Panc1 (cell line): ENCODE measurements around the gene TMEM82. TPM values are rescaled to one million over a fixed set of nuclear protein-coding genes. Genes with fewer than 3 reads are reported as not detected.

Source experiments
- ATAC-seq: fragments of 200-7000 bp; cut with Tn5 transposase; 2 replicates; pipeline ENCODE4 v1.9.1; 2020; ENCODE audit warnings: mild to moderate bottlenecking, moderate library complexity
- BruUV-seq: library from RNA; stranded (reverse); fragments of 400-500 nt; replicated peaks from 2 replicates; lab custom pipeline; 2021; lab: Mats Ljungman, UMichigan
- CTCF ChIA-PET: fragments of 300-600 bp; sonication (Branson Sonifier 250); formaldehyde crosslinking; loops from one replicate; lab custom pipeline; 2022; ENCODE audit warnings: antibody characterized with exemption; lab: Charles Lee
- POLR2A ChIA-PET: fragments of 300-600 bp; sonication (Branson Sonifier 250); formaldehyde crosslinking; loops from one replicate; lab custom pipeline; 2022; ENCODE audit warnings: antibody characterized with exemption; lab: Charles Lee
- DNase-seq: peaks from one replicate; pipeline ENCODE4 v3.0.0-alpha.2; 2010; ENCODE audit warnings: low read depth, low spot score
- H3K27ac ChIP-seq: 2 replicates; pipeline ENCODE4 v1.5.1; 2011; ENCODE audit warnings: mild to moderate bottlenecking, low read length, inconsistent platforms
- H3K27me3 ChIP-seq: fragments of 200-500 bp; sonication (Bioruptor generic); 2 replicates; pipeline ENCODE4 v1.6.0; 2014; ENCODE audit warnings: low read length, inconsistent platforms; ENCODE audit not compliant: control insufficient read depth, insufficient read depth
- H3K36me3 ChIP-seq: fragments of 200-500 bp; sonication (Bioruptor generic); 2 replicates; pipeline ENCODE4 v1.5.1; 2014; ENCODE audit warnings: inconsistent platforms, mild to moderate bottlenecking, low read length, moderate library complexity; ENCODE audit not compliant: control insufficient read depth, insufficient read depth
- H3K4me1 ChIP-seq: 2 replicates; pipeline ENCODE4 v1.5.1; 2011; ENCODE audit warnings: inconsistent platforms, mild to moderate bottlenecking, low read length, moderate library complexity; ENCODE audit not compliant: control insufficient read depth, insufficient read depth
- H3K4me3 ChIP-seq, 2 experiments: 2 replicates each; pipeline ENCODE4 v1.5.1; 2011 to 2012; ENCODE audit warnings: low read depth in 2 of 2, low read length in 2 of 2, mild to moderate bottlenecking in 2 of 2, inconsistent platforms in 1 of 2, moderate library complexity in 1 of 2
- H3K9me3 ChIP-seq: fragments of 200-500 bp; sonication (Bioruptor generic); 2 replicates; pipeline ENCODE4 v1.5.1; 2014; ENCODE audit warnings: low read depth, mild to moderate bottlenecking, inconsistent platforms, low read length, moderate library complexity; ENCODE audit not compliant: control insufficient read depth, insufficient read depth
- POLR2AphosphoS5 ChIP-seq: IDR thresholded peaks from 2 replicates; pipeline ENCODE4 v1.6.1; 2012; ENCODE audit warnings: mild to moderate bottlenecking, low read depth, low read length, moderate library complexity
- SIN3A ChIP-seq: IDR thresholded peaks from 2 replicates; pipeline ENCODE4 v1.6.1; 2012; ENCODE audit warnings: low read depth, mild to moderate bottlenecking, low read length, moderate library complexity, borderline replicate concordance; ENCODE audit not compliant: insufficient read depth
- TCF7L2 ChIP-seq: IDR thresholded peaks from 2 replicates; pipeline ENCODE4 v1.6.1; 2011; ENCODE audit warnings: mild to moderate bottlenecking, low read depth, low read length, inconsistent platforms
- in situ Hi-C: cut with HindIII; loops from 2 replicates; pipeline ENCODE4 v1.10.0; 2016; ENCODE audit warnings: low sequenced_read_pairs, low pct_unique_long_range_greater_than_20kb
- intact Hi-C: fragments of 100-400 bp; cut with micrococcal nuclease; formaldehyde crosslinking; loops from one replicate; pipeline ENCODE4 v1.10.0; 2022; ENCODE audit not compliant: unreplicated experiment
- total RNA-seq: library from RNA; stranded (reverse); gene quantifications from one replicate; pipeline ENCODE4 v1.2.1, GENCODE V29; 2021; ENCODE audit not compliant: unreplicated experiment
- TF ChIP-seq, protein P1 (sequence below): fragments of 450-650 bp; IDR thresholded peaks from 2 replicates; pipeline ENCODE4 v1.5.1; 2017; ENCODE audit warnings: mild to moderate bottlenecking
- TF ChIP-seq, protein P2 (sequence below), 2 experiments: IDR thresholded peaks; 2 replicates each; pipeline ENCODE4 v1.6.1; 2011 to 2012; ENCODE audit warnings: low read depth in 2 of 2, control low read depth in 1 of 2, low read length in 1 of 2, mild to moderate bottlenecking in 1 of 2, moderate library complexity in 1 of 2; ENCODE audit not compliant: insufficient read depth in 1 of 2

Gene TMEM82
- total RNA-seq, 1 experiment from 2014 or later: not detected

DNA sequence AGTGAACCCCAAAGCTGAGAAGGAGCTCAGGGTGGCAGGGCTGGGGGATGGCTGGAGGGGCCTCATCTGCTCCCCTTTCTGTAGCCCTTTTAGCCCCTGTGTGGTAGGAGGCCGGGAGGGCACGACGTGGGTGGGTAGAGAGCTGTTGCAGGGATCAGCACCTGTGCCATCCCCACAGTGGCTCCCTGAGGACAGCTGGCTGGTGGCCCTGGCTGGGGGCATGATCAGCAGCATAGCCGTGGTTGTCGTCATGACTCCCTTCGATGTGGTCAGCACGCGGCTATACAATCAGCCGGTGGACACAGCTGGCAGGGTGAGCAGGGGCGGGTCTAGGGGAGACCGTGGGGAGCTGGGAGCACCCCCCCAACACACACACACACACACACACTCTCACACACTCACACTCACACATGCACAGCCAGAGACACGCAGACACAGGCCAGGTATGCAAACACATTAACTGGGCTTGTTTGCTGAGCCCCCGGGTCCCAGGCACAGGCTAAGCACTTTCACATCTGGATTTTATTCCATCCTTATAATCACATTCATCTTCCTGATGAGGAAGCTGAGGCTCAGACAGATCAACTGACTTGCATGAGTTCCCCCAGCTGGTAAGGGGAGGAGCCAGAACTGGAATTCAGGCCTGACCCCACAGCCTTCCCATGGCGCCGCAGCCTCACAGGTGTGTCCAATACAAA lies 3.7 kb upstream of the TMEM82 start:
- Histone ChIP-seq H3K4me1 (peaks cover 4% of the 10 kb centered on the region), H3K9me3 (no peaks in the 10 kb centered on the region), H3K4me3 (no peak overlapping the region), H3K27ac (no peak overlapping the region), H3K36me3 (no peaks in the 10 kb centered on the region), H3K27me3 (no peaks in the 10 kb centered on the region)
- in situ Hi-C loops (no loop called here), intact Hi-C loops (no loop called here)
- no TSS peak for BruUV-seq
- no peak for DNase-seq
- TF ChIP-seq POLR2AphosphoS5: no peak
- ATAC-seq: no peak
- ChIA-PET CTCF (interaction anchor here (0.6 kb wide), 1 partner anchor 62 kb away, joined by 4 read pairs; no protein-coding TSS in a partner anchor), POLR2A (interaction anchor here (0.5 kb wide), 1 partner anchor 149 kb away, joined by 9 read pairs; no protein-coding TSS in a partner anchor)

DNA sequence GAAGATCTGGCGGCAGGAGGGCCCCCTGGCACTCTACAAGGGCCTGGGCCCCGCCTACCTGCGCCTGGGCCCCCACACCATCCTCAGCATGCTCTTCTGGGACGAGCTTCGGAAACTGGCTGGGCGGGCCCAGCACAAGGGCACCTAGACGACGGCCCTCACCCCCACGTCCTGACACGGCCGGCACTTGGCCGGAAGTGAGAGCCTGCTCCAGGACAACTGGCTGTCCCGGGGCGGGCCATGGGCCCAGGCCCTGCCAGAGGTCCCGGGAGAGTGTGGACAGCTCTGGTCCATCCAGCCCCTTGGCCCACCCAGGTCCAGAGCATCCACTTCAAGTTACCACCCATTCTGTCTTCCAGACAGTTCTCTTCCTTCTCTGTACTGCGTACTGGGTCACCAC lies 3.0 kb upstream of the TMEM82 start:
- intact Hi-C loops: no loop called here
- Histone ChIP-seq H3K4me1 (peaks cover 4% of the 10 kb centered on the region), H3K27ac (no peak overlapping the region), H3K36me3 (no peaks in the 10 kb centered on the region), H3K27me3 (no peaks in the 10 kb centered on the region), H3K4me3 (no peak overlapping the region), H3K9me3 (no peaks in the 10 kb centered on the region)
- BruUV-seq: no TSS peak
- in situ Hi-C loops: no loop called here
- TF ChIP-seq SIN3A: no peak
- TF ChIP-seq POLR2AphosphoS5: no peak
- TF ChIP-seq, protein P1, sequence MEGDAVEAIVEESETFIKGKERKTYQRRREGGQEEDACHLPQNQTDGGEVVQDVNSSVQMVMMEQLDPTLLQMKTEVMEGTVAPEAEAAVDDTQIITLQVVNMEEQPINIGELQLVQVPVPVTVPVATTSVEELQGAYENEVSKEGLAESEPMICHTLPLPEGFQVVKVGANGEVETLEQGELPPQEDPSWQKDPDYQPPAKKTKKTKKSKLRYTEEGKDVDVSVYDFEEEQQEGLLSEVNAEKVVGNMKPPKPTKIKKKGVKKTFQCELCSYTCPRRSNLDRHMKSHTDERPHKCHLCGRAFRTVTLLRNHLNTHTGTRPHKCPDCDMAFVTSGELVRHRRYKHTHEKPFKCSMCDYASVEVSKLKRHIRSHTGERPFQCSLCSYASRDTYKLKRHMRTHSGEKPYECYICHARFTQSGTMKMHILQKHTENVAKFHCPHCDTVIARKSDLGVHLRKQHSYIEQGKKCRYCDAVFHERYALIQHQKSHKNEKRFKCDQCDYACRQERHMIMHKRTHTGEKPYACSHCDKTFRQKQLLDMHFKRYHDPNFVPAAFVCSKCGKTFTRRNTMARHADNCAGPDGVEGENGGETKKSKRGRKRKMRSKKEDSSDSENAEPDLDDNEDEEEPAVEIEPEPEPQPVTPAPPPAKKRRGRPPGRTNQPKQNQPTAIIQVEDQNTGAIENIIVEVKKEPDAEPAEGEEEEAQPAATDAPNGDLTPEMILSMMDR: no peak
- TF ChIP-seq TCF7L2: no peak
- TF ChIP-seq, protein P2, sequence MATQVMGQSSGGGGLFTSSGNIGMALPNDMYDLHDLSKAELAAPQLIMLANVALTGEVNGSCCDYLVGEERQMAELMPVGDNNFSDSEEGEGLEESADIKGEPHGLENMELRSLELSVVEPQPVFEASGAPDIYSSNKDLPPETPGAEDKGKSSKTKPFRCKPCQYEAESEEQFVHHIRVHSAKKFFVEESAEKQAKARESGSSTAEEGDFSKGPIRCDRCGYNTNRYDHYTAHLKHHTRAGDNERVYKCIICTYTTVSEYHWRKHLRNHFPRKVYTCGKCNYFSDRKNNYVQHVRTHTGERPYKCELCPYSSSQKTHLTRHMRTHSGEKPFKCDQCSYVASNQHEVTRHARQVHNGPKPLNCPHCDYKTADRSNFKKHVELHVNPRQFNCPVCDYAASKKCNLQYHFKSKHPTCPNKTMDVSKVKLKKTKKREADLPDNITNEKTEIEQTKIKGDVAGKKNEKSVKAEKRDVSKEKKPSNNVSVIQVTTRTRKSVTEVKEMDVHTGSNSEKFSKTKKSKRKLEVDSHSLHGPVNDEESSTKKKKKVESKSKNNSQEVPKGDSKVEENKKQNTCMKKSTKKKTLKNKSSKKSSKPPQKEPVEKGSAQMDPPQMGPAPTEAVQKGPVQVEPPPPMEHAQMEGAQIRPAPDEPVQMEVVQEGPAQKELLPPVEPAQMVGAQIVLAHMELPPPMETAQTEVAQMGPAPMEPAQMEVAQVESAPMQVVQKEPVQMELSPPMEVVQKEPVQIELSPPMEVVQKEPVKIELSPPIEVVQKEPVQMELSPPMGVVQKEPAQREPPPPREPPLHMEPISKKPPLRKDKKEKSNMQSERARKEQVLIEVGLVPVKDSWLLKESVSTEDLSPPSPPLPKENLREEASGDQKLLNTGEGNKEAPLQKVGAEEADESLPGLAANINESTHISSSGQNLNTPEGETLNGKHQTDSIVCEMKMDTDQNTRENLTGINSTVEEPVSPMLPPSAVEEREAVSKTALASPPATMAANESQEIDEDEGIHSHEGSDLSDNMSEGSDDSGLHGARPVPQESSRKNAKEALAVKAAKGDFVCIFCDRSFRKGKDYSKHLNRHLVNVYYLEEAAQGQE (IDR thresholded peaks at IDR 0.05; ENCODE audit: insufficient read depth in 1 of 2, low read depth in 2 of 2, low read length in 1 of 2): no peak
- CTCF ChIA-PET: interaction anchor here (0.5 kb wide), 1 partner anchor 11 kb away, joined by 3 read pairs; no protein-coding TSS in a partner anchor
- no peak for ATAC-seq
- no peak for DNase-seq
- POLR2A ChIA-PET: interaction anchor here (0.5 kb wide), 1 partner anchor 148 kb away, joined by 9 read pairs; no protein-coding TSS in a partner anchor

DNA sequence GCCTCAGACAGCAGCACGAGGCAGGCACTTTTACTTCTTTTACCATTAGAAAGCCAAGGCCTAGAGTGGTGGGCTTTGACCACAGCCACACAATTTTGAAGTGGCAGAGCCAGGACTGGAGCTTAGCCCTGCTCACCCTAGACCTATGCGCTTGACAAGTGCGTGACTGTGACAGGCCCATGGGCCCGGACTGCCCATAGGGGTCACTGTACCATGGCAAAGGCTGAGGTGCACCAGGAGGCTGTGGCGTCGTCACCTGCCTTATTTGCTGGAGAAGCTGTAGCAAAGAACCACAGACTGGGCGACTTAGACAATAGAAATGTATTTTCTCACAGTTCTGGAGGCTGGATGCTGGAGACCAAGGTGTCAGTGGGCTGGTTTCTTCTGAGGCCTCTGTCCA lies 2.6 kb upstream of the TMEM82 start:
- Histone ChIP-seq H3K9me3 (no peaks in the 10 kb centered on the region), H3K27me3 (no peaks in the 10 kb centered on the region), H3K4me1 (peaks cover 4% of the 10 kb centered on the region), H3K4me3 (no peak overlapping the region), H3K36me3 (no peaks in the 10 kb centered on the region), H3K27ac (no peak overlapping the region)
- no peak for DNase-seq
- no TSS peak for BruUV-seq
- ATAC-seq: no peak
- intact Hi-C loops (loop anchor here (10.0 kb wide), 1 partner anchor 125 kb away; the partner anchor contains the start of gene DDI2), in situ Hi-C loops (no loop called here)
- no peak for TF ChIP-seq TCF7L2
- TF ChIP-seq POLR2AphosphoS5: no peak
- TF ChIP-seq, protein P1: no peak; the same call in 1 of the 2 replicates
- TF ChIP-seq, protein P2 (IDR thresholded peaks at IDR 0.05; ENCODE audit: insufficient read depth in 1 of 2, low read depth in 2 of 2, low read length in 1 of 2): no peak
- no peak for TF ChIP-seq SIN3A
- ChIA-PET CTCF (interaction anchor here (0.5 kb wide), 1 partner anchor 12 kb away, joined by 3 read pairs; no protein-coding TSS in a partner anchor), POLR2A (no interaction called here)
